GM12864 (cell line): ENCODE data around the gene CDCA8.

Experiments
- DNase-seq: peaks from one replicate; pipeline ENCODE4 v3.0.0-alpha.2; 2011; ENCODE audit warnings: low read depth
- H3K4me3 ChIP-seq: 2 replicates; pipeline ENCODE4 v1.5.1; 2011; ENCODE audit warnings: mild to moderate bottlenecking, low read depth, low read length, control low read depth
- TF ChIP-seq, protein P1 (sequence below): IDR thresholded peaks from 2 replicates; pipeline ENCODE4 v1.5.1; 2011; ENCODE audit warnings: low read depth, mild to moderate bottlenecking, moderate library complexity, low read length, control low read depth, inconsistent platforms; ENCODE audit errors: missing control alignments

The CDCA8 gene

DNA sequence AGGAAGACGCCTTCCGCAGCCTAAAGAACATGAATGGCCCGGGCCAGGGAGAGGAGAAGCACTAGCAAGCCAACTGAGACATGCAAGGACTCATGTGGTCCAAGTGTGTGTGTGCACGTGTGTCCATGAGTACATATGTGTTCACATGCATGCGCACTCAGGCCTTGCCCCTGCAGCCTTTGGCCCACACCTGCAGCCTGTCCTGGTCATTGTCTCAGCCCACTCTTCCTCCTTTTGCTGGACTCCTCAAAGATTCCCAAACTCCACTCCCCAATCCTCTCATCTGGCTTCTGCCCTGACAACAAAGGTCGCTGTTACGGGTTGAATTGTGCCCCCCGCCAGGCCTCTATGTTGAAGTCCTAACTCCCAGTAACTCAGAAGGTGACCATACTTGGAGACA is 21.9 kb downstream of the CDCA8 start:
- H3K4me3 ChIP-seq: no peak overlapping the region
- TF ChIP-seq, protein P1, sequence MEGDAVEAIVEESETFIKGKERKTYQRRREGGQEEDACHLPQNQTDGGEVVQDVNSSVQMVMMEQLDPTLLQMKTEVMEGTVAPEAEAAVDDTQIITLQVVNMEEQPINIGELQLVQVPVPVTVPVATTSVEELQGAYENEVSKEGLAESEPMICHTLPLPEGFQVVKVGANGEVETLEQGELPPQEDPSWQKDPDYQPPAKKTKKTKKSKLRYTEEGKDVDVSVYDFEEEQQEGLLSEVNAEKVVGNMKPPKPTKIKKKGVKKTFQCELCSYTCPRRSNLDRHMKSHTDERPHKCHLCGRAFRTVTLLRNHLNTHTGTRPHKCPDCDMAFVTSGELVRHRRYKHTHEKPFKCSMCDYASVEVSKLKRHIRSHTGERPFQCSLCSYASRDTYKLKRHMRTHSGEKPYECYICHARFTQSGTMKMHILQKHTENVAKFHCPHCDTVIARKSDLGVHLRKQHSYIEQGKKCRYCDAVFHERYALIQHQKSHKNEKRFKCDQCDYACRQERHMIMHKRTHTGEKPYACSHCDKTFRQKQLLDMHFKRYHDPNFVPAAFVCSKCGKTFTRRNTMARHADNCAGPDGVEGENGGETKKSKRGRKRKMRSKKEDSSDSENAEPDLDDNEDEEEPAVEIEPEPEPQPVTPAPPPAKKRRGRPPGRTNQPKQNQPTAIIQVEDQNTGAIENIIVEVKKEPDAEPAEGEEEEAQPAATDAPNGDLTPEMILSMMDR: no peak
- no peak for DNase-seq

DNA sequence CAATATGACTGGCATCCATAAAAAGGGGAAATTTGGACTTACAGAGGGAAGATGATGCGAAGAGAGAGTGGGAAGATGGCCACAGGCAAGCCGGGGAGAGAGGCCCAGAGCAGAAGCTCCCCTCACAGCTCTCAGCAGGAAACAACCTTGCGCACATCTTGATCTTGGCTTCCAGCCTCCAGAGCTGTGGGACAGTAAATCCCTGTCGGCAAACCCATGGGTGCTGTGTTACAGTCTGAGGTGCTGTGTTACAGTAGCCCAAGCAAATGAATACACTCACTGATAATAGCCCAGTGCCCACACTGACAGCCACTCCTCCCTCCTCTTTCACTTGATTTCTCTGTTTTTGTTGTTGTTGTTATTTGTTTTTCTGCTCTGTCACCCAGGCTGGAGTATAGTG is 22.4 kb downstream of the CDCA8 start:
- TF ChIP-seq, protein P1: no peak
- H3K4me3 ChIP-seq: no peak overlapping the region
- no peak for DNase-seq

DNA sequence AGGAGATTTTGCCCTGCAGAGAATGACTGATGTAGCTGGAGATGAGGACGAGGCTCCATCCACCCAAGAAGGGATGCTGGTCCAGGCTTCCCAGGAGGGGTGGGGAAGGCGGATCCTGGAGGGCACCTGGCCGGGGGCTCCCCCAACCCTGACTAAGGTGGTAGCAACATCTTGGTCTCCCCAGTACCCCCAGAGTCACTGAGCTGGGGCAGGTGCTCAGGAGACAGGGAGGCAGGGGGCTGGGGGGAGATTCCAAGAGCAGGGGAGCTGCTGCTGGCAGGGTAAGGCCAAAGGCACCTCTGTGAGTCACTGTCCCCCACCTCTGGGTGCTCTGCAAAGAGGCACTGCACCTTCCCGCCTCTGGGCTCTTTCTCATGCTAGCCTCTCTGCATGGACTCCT is 24.0 kb downstream of the CDCA8 start:
- no peak for DNase-seq
- H3K4me3 ChIP-seq: no peak overlapping the region
- TF ChIP-seq, protein P1: no peak

DNA sequence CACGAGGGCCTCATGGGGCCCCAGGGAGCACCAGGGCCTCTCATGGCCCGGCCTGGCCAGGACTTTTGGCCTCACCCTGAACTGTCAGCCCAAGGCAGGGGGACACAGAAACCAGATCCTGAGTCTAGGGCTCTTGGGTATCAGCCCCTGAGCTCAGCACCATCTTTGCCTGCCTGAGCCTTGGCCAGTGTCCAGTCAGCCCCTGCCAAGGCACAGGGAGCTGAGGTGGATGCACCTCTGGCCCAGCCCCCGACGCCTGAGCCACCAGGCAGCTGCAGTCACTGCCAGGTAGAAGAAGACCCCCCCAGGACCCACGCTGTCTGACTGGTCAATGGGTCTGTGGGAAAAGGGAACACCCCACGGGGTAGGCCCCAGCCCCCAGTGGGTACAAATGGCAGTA is 25.3 kb downstream of the CDCA8 start:
- H3K4me3 ChIP-seq: no peak overlapping the region
- TF ChIP-seq, protein P1: no peak
- no peak for DNase-seq

DNA sequence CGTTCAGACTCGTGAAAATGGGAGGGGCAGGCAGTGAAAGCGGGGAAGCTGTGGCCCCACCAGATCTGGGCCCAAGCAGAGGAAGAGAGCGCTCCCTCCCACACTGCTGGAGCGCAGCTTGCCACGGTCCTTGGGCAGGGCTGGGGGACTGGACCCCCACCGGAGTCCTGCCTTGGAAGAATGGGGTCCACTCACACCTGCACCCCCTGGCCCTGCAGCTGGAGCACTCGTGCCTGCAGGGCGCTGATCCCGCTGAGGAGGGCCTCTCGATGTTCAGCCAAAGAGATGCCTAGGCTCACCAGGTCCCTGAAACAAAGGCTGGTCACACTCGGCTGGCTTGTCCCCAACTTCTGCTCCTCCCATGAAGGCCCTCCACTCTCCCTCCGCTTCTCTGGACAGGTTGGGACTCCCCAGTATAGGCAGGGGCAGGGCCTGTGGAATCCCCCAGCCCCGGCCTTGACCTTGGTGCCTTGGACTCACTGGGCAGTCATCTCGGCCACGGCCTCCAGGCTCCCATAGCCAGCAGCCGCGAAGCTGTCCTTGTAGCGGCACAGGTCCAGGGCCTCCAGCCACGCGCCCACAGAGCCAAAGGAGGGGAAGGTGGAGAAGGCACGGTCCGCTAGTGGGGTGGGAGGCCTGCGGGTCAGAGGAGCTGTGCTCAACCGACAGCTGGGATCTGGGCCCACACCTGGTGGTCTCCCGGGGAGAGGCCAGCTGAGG is 26.0 kb downstream of the CDCA8 start:
- DNase-seq: no peak
- TF ChIP-seq, protein P1: no peak
- H3K4me3 ChIP-seq: no peak overlapping the region

DNA sequence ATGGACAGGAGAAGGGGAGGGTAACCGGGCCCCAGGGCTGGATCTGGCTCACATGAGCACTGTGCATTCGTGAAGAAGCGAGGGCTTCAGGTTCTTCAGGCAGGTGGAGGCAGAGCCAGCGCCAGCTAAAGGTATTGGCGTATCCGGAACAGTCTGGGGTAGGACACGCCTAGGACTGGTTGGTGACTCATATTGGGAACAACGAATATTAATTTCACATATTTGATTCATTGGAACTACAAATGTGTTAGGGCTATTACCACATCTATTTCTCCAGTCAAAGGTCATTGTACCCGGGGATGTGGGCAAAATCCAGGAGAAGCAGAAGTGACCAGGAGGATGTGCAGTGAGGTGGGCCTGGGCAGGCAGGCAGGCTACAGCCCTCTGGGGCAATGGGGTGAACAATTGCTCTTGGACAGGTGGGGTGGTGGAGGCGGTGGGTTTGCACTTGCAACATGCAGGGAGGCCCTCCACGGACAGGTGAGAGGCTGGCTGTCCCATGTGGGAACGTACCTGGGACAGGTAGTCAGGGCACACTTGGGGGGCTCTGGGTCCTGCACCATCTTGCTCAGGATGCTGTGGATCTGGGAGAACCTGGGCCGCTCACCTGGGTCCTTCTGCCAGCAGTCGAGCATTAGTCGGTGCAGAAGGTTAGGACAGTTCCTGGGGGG is 26.7 kb downstream of the CDCA8 start:
- DNase-seq: no peak
- H3K4me3 ChIP-seq: no peak overlapping the region
- TF ChIP-seq, protein P1: no peak
